Neutrophil (primary cell): ENCODE results near the gene AHNAK.

Experiments
- H3K27ac ChIP-seq: fragments of 200-600 bp; sonication (generic); 2 replicates; pipeline ENCODE4 v1.5.1; 2016; ENCODE audit warnings: mild to moderate bottlenecking, moderate library complexity
- H3K27me3 ChIP-seq: fragments of 200-600 bp; sonication (generic); 2 replicates; pipeline ENCODE4 v1.6.0; 2016; ENCODE audit warnings: mild to moderate bottlenecking
- H3K36me3 ChIP-seq: fragments of 200-600 bp; sonication (generic); 2 replicates; pipeline ENCODE4 v1.5.1; 2017
- H3K4me1 ChIP-seq, 2 experiments: fragments of 200-600 bp in 1 of 2; sonication (generic) in 1 of 2; 1 replicate in 1 of 2; 2 replicates in 1 of 2; pipeline versions ENCODE4 v1.5.1 to v1.6.1; 2013 to 2016; ENCODE audit warnings: low read depth in 1 of 2, low read length in 1 of 2, mild to moderate bottlenecking in 1 of 2, moderate library complexity in 1 of 2; ENCODE audit not compliant: control insufficient read depth in 1 of 2, insufficient read depth in 1 of 2
- H3K4me3 ChIP-seq, 2 experiments: fragments of 200-600 bp in 1 of 2; sonication (generic) in 1 of 2; 1 replicate in 1 of 2; 2 replicates in 1 of 2; pipeline ENCODE4 v1.5.1; 2013 to 2016; ENCODE audit warnings: low read depth in 1 of 2, low read length in 1 of 2, mild to moderate bottlenecking in 1 of 2, moderate library complexity in 1 of 2
- H3K9me3 ChIP-seq: fragments of 200-600 bp; sonication (generic); 2 replicates; pipeline ENCODE4 v1.5.1; 2016
- CTCF ChIP-seq: fragments of 200-600 bp; sonication (generic); IDR thresholded peaks from 2 replicates; pipeline ENCODE4 v1.5.1; 2016; ENCODE audit warnings: antibody characterized with exemption

The AHNAK gene

DNA sequence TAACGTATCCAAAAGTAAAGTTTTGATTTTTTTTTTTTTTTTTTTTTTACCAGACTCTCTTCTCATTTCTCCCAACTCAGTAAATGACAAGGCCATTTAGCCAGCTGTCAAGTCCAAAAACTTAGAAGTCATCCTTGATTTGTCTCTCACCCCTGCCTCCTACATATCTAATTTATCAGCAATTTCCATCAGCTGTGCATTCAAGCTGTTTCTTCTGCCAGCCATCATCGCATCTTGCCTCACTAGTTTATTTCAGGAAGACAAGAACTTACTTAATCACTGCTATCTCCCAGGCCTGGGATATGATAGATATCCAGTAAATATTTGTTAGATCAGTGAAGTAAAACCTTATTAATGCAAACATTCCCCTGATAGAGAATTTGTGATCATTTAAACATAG, 80.2 kb downstream of the AHNAK start:
- Histone ChIP-seq H3K27me3 (no peaks in the 10 kb centered on the region), H3K9me3 (no peaks in the 10 kb centered on the region), H3K36me3 (no peaks in the 10 kb centered on the region), H3K27ac (no peak overlapping the region), H3K4me1 (no peaks in the 10 kb centered on the region), H3K4me3 (no peak overlapping the region)
- TF ChIP-seq CTCF, result no peak

GRCh38 chr11:62464655-62465054, 82.0 kb downstream of the AHNAK start:
- no peaks in the 10 kb centered on the region for H3K4me1 ChIP-seq
- no peak overlapping the region for H3K4me3 ChIP-seq
- H3K27ac ChIP-seq, result no peak overlapping the region
- no peaks in the 10 kb centered on the region for H3K9me3 ChIP-seq
- no peaks in the 10 kb centered on the region for H3K27me3 ChIP-seq
- TF ChIP-seq CTCF, result no peak
- no peaks in the 10 kb centered on the region for H3K36me3 ChIP-seq

GRCh38 chr11:62463121-62463542, 83.5 kb downstream of the AHNAK start:
- Histone ChIP-seq H3K27me3 (no peaks in the 10 kb centered on the region), H3K36me3 (no peaks in the 10 kb centered on the region), H3K27ac (no peak overlapping the region), H3K4me1 (no peaks in the 10 kb centered on the region), H3K9me3 (no peaks in the 10 kb centered on the region), H3K4me3 (no peak overlapping the region)
- TF ChIP-seq CTCF, result no peak

GRCh38 chr11:62462508-62462892, 84.1 kb downstream of the AHNAK start:
- Histone ChIP-seq H3K27ac (no peak overlapping the region), H3K36me3 (no peaks in the 10 kb centered on the region), H3K9me3 (no peaks in the 10 kb centered on the region), H3K27me3 (no peaks in the 10 kb centered on the region), H3K4me1 (no peaks in the 10 kb centered on the region), H3K4me3 (no peak overlapping the region)
- no peak for TF ChIP-seq CTCF

DNA sequence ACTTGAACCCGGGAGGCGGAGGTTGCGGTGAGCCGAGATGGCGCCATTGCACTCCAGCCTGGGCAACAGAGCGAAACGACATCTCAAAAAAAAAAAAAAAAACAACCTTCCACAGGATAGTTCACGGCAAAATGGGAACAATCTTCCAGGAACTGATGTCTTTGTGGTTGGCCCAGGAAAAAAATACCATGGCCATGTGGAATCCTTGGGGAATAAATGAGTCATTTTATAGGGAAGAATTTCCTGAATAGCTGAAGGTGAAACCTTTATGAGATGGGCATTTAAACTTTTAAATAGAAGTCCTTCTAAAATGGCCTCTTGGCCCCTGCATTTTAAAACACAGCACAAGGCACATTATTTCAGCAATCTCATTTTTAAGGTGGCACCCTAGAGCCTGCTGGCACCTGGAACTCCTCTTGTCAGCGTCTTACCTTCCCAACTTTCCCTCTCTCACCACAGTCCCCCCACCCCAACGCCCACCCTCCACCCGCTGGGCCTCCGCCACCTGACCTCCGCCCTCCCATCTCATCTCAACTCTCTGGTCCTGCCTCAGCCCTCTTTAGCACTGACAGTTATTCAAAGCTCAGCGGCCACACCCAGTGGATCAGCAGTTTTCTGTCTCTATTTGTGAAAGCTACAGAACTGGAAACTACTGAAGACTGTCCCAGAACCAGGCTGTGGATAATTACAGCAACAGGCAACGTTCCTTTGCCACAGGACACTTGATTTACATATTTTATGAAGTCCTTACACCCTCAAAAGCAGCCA, 84.7 kb downstream of the AHNAK start:
- H3K4me3 ChIP-seq, result no peak overlapping the region
- H3K36me3 ChIP-seq, result no peaks in the 10 kb centered on the region
- H3K27ac ChIP-seq, result no peak overlapping the region
- H3K4me1 ChIP-seq, result no peaks in the 10 kb centered on the region
- no peak for TF ChIP-seq CTCF
- H3K27me3 ChIP-seq, result no peaks in the 10 kb centered on the region
- H3K9me3 ChIP-seq, result no peaks in the 10 kb centered on the region
